ENCODE measurements around the gene GLS2.

GRCh38 chr12:56529656-56530055 is 41.7 kb upstream of the GLS2 start:
- TF ChIP-seq ZNF510 (tag by site-specific recombination; IDR thresholded peaks at IDR 0.05; ENCODE audit: insufficient replicate concordance) (no peak), ZNF645 (tag by site-specific recombination; IDR thresholded peaks at IDR 0.05) (no peak), GFI1B (tag by site-specific recombination; IDR thresholded peaks at IDR 0.05) (no peak), ZNF549 (tag by site-specific recombination; IDR thresholded peaks at IDR 0.05) (no peak), IKZF3 (tag by site-specific recombination; IDR thresholded peaks at IDR 0.05) (no peak), ZNF18 (tag by site-specific recombination; IDR thresholded peaks at IDR 0.05) (no peak)
